Esophagus muscularis mucosa (tissue), 4 donors: ENCODE data around the gene CKAP5. TPM values are rescaled to one million over a fixed set of nuclear protein-coding genes. Genes with fewer than 3 reads are reported as not detected.
"Not testable (repeated sequence)": the region's sequence is repeated elsewhere in the genome, so short reads cannot be mapped to it uniquely, and the experiment has no call there.

ENCODE experiments used
- DNase-seq: peaks from one replicate; pipeline ENCODE4 v3.0.0-alpha.2; 2017; ENCODE audit errors: extremely low spot score
- H3K27ac ChIP-seq, 4 donors: fragments of 200-600 bp; sonication (generic); replicated peaks in 1 of 4; 1 replicate in 3 of 4; 2 replicates in 1 of 4; pipeline ENCODE4 v1.5.1; 2016 to 2019; ENCODE audit warnings: mild to moderate bottlenecking in 1 of 4
- H3K27me3 ChIP-seq, 4 donors: fragments of 200-600 bp; sonication (generic); one replicate each; pipeline versions ENCODE4 v1.5.1 to v1.6.0; 2016 to 2019
- H3K36me3 ChIP-seq, 4 donors: fragments of 200-600 bp; sonication (generic); one replicate each; pipeline ENCODE4 v1.5.1; 2016 to 2019
- H3K4me1 ChIP-seq, 4 donors: fragments of 200-600 bp; sonication (generic); one replicate each; pipeline ENCODE4 v1.5.1; 2016 to 2019
- H3K4me3 ChIP-seq, 4 donors: fragments of 200-600 bp; sonication (generic); 1 replicate in 2 of 4; 2 replicates in 2 of 4; pipeline ENCODE4 v1.5.1; 2016 to 2019; ENCODE audit warnings: mild to moderate bottlenecking in 4 of 4, moderate library complexity in 1 of 4
- H3K9me3 ChIP-seq, 4 donors: fragments of 200-600 bp; sonication (generic); 1 replicate in 3 of 4; 2 replicates in 1 of 4; pipeline ENCODE4 v1.5.1; 2016 to 2019
- CTCF ChIP-seq, 3 experiments: fragments of 200-600 bp in 2 of 3; fragments of 450-650 bp in 1 of 3; sonication (generic) in 2 of 3; IDR thresholded peaks; one replicate each; pipeline ENCODE4 v1.5.1; 2017 to 2019; ENCODE audit warnings: antibody characterized with exemption in 3 of 3, mild to moderate bottlenecking in 2 of 3, moderate library complexity in 1 of 3
- EP300 ChIP-seq: sonication (generic); formaldehyde crosslinking; IDR thresholded peaks from one replicate; pipeline ENCODE4 v1.6.1; 2017; ENCODE audit warnings: antibody characterized with exemption
- POLR2A ChIP-seq: fragments of 450-650 bp; IDR thresholded peaks from one replicate; pipeline ENCODE4 v1.6.1; 2017; ENCODE audit warnings: antibody characterized with exemption, moderate library complexity, mild to moderate bottlenecking, low read depth
- POLR2AphosphoS5 ChIP-seq, 2 donors: sonication (generic); formaldehyde crosslinking; IDR thresholded peaks; one replicate each; pipeline ENCODE4 v1.6.1; 2017; ENCODE audit warnings: antibody characterized with exemption in 2 of 2
- WGBS: methylation state at CpG from one replicate; pipeline ENCODE4 v1.1.5; 2018; 5-methylcytosine and 5-hydroxymethylcytosine counted together
- intact Hi-C: fragments of 100-400 bp; cut with DNase I; formaldehyde crosslinking; loops from one replicate; pipeline ENCODE4 v1.15.1; 2023
- total RNA-seq, 4 donors: library from RNA; depleted of rRNA; stranded (reverse); fragments of >200 nt; gene quantifications; one replicate each; pipeline versions ENCODE4 v1.1.0 to v1.2.1, GENCODE V29; 2016

Gene CKAP5
- total RNA-seq, 4 donors from 2014 or later = 32.4 to 49.2 (median 40.0) TPM

DNA sequence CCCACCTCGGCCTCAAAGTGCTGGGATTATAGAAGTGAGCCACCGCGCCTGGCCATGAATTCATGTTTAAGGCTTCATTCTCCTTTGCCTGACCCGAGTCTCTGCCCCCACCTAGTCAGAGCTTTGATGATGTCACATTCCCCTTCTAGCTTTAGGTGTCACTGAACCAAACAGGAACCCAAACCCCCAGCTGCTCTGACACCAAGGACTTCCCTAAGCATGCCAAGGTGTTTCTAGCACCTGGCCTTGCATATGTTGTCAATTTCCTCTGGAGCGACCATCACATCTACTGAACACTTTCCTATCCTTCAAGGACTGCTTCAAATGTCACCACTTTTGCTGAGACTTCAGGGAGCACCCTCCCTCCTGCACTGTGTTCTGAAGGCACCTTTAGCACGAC, 124.8 kb downstream of the CKAP5 start:
- no peak for DNase-seq
- intact Hi-C loops = no loop called here
- Histone ChIP-seq H3K27ac (no peak overlapping the region), H3K27me3 (no peaks in the 10 kb centered on the region), H3K36me3 (no peaks in the 10 kb centered on the region), H3K4me3 (no peak overlapping the region), H3K9me3 (no peaks in the 10 kb centered on the region), H3K4me1 (no peaks in the 10 kb centered on the region)
- TF ChIP-seq EP300 = no peak
- no peak for TF ChIP-seq CTCF (IDR thresholded peaks at IDR 0.05)
- TF ChIP-seq POLR2AphosphoS5 (IDR thresholded peaks at IDR 0.05) = no peak
- TF ChIP-seq POLR2A = no peak
- WGBS = 82% methylated on average over 6 of the region's 6 CpGs

DNA sequence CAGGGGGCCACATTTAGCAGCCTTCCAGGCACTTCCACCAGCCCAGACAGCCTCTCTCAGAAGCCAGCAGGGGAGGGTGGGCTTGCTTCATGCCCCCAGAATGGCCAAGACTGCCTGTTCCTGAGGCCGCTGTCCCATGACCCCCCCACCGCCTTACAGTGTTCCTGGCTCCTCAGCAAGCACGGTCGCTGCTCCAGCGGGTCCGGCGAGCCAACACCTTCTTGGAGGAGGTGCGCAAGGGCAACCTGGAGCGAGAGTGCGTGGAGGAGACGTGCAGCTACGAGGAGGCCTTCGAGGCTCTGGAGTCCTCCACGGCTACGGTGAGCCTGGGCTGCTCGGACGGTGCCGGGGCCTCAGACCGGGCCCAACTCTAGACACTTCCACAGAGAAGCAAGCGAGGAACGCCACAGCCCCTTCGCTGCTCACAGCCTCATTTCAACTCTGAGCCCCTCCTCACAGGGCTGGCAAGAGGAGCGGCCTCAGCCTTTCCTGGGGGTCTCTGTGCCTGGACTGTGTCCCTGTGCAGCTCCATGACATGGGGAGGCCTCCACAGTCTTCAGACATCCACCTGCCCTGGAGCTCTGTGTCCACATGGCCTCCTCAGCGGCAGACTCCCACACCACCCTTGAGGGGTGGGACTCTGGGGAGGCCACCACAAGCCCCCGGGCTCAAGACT, 126.4 kb downstream of the CKAP5 start:
- Histone ChIP-seq H3K27ac (no peak overlapping the region), H3K36me3 (no peaks in the 10 kb centered on the region), H3K4me1 (no peaks in the 10 kb centered on the region), H3K4me3 (no peak overlapping the region), H3K9me3 (no peaks in the 10 kb centered on the region), H3K27me3 (no peaks in the 10 kb centered on the region)
- intact Hi-C loops = no loop called here
- WGBS = 94% methylated on average over 11 of the region's 25 CpGs
- no peak for DNase-seq
- TF ChIP-seq EP300 (no peak), CTCF (IDR thresholded peaks at IDR 0.05) (no peak), POLR2AphosphoS5 (IDR thresholded peaks at IDR 0.05) (no peak)

DNA sequence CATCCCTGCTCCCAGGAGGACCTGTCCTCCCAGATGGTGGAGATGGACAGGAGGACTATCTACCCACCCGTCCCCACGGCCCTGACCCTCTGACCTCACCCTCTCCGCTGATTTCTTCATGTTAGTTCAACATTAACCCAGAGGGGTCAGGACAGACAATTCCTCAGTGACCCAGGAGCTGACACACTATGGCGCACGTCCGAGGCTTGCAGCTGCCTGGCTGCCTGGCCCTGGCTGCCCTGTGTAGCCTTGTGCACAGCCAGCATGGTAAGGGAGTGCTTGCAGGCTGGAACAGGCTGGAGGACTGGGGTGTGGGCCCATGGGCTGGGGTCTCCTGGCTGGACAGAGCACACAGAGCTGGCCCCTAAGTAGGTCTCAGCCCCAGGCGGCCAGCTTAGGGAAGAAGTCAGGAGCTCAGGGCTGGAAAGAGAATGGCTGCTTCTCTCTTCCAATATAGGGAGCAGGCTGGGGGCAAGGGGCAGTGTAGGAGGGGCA, 127.0 kb downstream of the CKAP5 start, which contains the start of gene F2:
Gene F2, plus strand, starts transcription at position 166 of the 495 bp plus-strand sequence. Its CDS starts 23 bp downstream, at position 189.
- no peak for TF ChIP-seq POLR2AphosphoS5 (IDR thresholded peaks at IDR 0.05)
- no peak for TF ChIP-seq POLR2A
- TF ChIP-seq EP300 = no peak
- no peak for TF ChIP-seq CTCF (IDR thresholded peaks at IDR 0.05)
- Histone ChIP-seq H3K4me3 (no peak within 1 kb of the TSS), H3K27ac (no peak within 1 kb of the TSS), H3K27me3 (no peaks in the 10 kb centered on the region), H3K36me3 (no peaks in the 10 kb centered on the region), H3K9me3 (no peaks in the 10 kb centered on the region), H3K4me1 (no peaks in the 10 kb centered on the region)
- intact Hi-C loops = no loop called here
- WGBS = 68% methylated on average over 4 of the region's 7 CpGs
- DNase-seq = no peak

DNA sequence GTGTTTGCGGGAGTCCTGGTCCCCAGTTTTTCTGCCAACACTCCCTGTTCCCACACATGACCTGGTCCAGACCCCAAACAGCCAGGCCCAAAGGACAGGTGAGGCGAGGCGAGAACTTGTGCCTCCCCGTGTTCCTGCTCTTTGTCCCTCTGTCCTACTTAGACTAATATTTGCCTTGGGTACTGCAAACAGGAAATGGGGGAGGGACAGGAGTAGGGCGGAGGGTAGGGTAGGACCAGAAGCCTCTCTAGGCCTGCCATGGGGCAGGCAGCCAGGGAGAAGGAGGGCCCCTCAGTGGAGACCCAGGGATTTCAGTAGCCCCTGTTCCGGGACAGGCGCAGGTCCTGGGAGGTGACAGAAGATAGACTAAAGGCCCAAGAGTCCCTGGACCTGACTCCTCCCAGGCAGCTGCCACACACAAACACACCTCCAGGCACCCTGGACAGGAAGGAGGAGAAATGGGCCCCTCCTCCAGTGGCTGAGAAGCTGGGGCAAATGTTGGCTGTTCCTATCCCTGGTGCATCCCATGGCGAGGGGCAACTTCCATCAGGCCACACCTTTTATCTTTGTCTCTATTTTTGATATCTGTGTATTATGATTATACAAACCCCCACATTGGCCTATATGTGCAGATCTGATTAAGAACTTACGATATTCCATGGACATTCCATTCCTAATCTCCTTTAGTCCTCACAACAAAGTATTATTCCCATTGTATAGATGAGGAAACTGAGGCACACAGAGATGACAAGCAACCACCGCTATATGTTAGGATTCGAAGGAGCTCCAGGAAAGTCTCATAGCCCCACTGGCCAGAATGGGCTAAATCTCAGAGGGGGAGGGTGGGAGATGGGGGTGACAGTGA, 127.7 kb downstream of the CKAP5 start:
- Histone ChIP-seq H3K27ac (no peak overlapping the region), H3K4me1 (no peaks in the 10 kb centered on the region), H3K9me3 (no peaks in the 10 kb centered on the region), H3K36me3 (no peaks in the 10 kb centered on the region), H3K4me3 (no peak overlapping the region), H3K27me3 (no peaks in the 10 kb centered on the region)
- DNase-seq = no peak
- 87% methylated on average over 11 of the region's 11 CpGs for WGBS
- intact Hi-C loops = no loop called here
- no peak for TF ChIP-seq POLR2AphosphoS5 (IDR thresholded peaks at IDR 0.05)
- TF ChIP-seq POLR2A = no peak
- TF ChIP-seq EP300 = no peak
- TF ChIP-seq CTCF (IDR thresholded peaks at IDR 0.05) = no peak

- DNase-seq, H3K9me3 ChIP-seq, H3K4me1 ChIP-seq, H3K36me3 ChIP-seq, H3K4me3 ChIP-seq, intact Hi-C loops, H3K27me3 ChIP-seq, H3K27ac ChIP-seq: not testable (repeated sequence)
- WGBS = 95% methylated on average over 2 of the region's 2 CpGs
Measured at GRCh38 chr11:46717825-46718154, 128.3 kb downstream of the CKAP5 start.
